NB4 (cell line): ENCODE data around the gene ARSI.

Experiments
- CTCF ChIP-seq: IDR thresholded peaks from one replicate; pipeline ENCODE4 v1.5.1; 2012; ENCODE audit warnings: low read depth, low read length
- MAX ChIP-seq: IDR thresholded peaks from 2 replicates; pipeline ENCODE4 v1.6.1; 2011; ENCODE audit warnings: low read depth, low read length
- MYC ChIP-seq: IDR thresholded peaks from 2 replicates; pipeline ENCODE4 v1.6.1; 2011; ENCODE audit warnings: low read depth, low read length
- POLR2A ChIP-seq: IDR thresholded peaks from 2 replicates; pipeline ENCODE4 v1.6.1; 2011; ENCODE audit warnings: mild to moderate bottlenecking; ENCODE audit not compliant: insufficient read length; ENCODE audit errors: extremely low read depth

- no peak for TF ChIP-seq POLR2A
- TF ChIP-seq CTCF = no peak
- TF ChIP-seq MAX = no peak
- no peak for TF ChIP-seq MYC
These were observed 1.6 kb downstream of the ARSI start for GRCh38 chr5:150301170-150301505.
